ENCODE measurements around the gene TNPO1.

The TNPO1 gene

GRCh38 chr5:72816284-72817075, at the start of gene TNPO1:
Gene TNPO1 (plus strand): TSS chr5:72816661. CDS start chr5:72816738, 77 bp downstream.
- no peak for TF ChIP-seq CTCF (IDR thresholded peaks at IDR 0.05; ENCODE audit: extremely low read depth, insufficient read depth, missing control alignments)
- in situ Hi-C loops (cut with MboI; ENCODE audit: low pct_unique_long_range_greater_than_20kb, low sequenced_read_pairs, unreplicated experiment) = loop anchor here (25.0 kb wide), 2 partner anchors 204 to 454 kb away; no protein-coding TSS in a partner anchor
- DNase-seq (ENCODE audit: low spot score) = peak; percentile 92

- no peak for TF ChIP-seq CTCF (IDR thresholded peaks at IDR 0.05; ENCODE audit: extremely low read depth, insufficient read depth, missing control alignments)
- in situ Hi-C loops (cut with MboI; ENCODE audit: low pct_unique_long_range_greater_than_20kb, low sequenced_read_pairs, unreplicated experiment) = no loop called here
- DNase-seq (ENCODE audit: low spot score) = no peak
Observed at GRCh38 chr5:72767289-72768010, 49.0 kb upstream of the TNPO1 start.

- no peak for TF ChIP-seq CTCF (IDR thresholded peaks at IDR 0.05; ENCODE audit: extremely low read depth, insufficient read depth, missing control alignments)
- in situ Hi-C loops (cut with MboI; ENCODE audit: low pct_unique_long_range_greater_than_20kb, low sequenced_read_pairs, unreplicated experiment) = no loop called here
- DNase-seq (ENCODE audit: low spot score) = no peak
Observed at GRCh38 chr5:72770266-72770665, 46.2 kb upstream of the TNPO1 start.

- DNase-seq (ENCODE audit: low spot score) = no peak
- in situ Hi-C loops (cut with MboI; ENCODE audit: low pct_unique_long_range_greater_than_20kb, low sequenced_read_pairs, unreplicated experiment) = no loop called here
Observed at GRCh38 chr5:72776684-72777083, 39.8 kb upstream of the TNPO1 start.

GRCh38 chr5:72779520-72779919, 36.9 kb upstream of the TNPO1 start:
- TF ChIP-seq CTCF (IDR thresholded peaks at IDR 0.05; ENCODE audit: extremely low read depth, insufficient read depth, missing control alignments) = no peak
- DNase-seq (ENCODE audit: low spot score) = no peak
- in situ Hi-C loops (cut with MboI; ENCODE audit: low pct_unique_long_range_greater_than_20kb, low sequenced_read_pairs, unreplicated experiment) = no loop called here

More at GRCh38 chr5:72776684-72777083, 39.8 kb upstream of the TNPO1 start:
- TF ChIP-seq CTCF (IDR thresholded peaks at IDR 0.05; ENCODE audit: extremely low read depth, insufficient read depth, missing control alignments) = no peak

GRCh38 chr5:72783354-72783753, 33.1 kb upstream of the TNPO1 start:
- TF ChIP-seq CTCF (IDR thresholded peaks at IDR 0.05; ENCODE audit: extremely low read depth, insufficient read depth, missing control alignments) = no peak
- DNase-seq (ENCODE audit: low spot score) = no peak
- in situ Hi-C loops (cut with MboI; ENCODE audit: low pct_unique_long_range_greater_than_20kb, low sequenced_read_pairs, unreplicated experiment) = no loop called here

Data from GM13977 (cell line).